Transverse colon (tissue), 4 donors: ENCODE results near the gene ZSCAN30. TPM values are rescaled to one million over a fixed set of nuclear protein-coding genes. Genes with fewer than 3 reads are reported as not detected.

Source experiments
- DNase-seq: peaks from one replicate; pipeline ENCODE4 v3.0.0-alpha.2; 2019
- H3K27ac ChIP-seq, 4 donors: fragments of 200-600 bp; sonication (generic); 2 replicates each; pipeline ENCODE4 v1.5.1; 2016 to 2018; ENCODE audit warnings: inconsistent platforms in 4 of 4
- H3K27me3 ChIP-seq: fragments of 200-600 bp; sonication (generic); 2 replicates; pipeline ENCODE4 v1.5.1; 2017; ENCODE audit warnings: inconsistent platforms
- H3K36me3 ChIP-seq, 4 donors: fragments of 200-600 bp; sonication (generic); 2 replicates each; pipeline ENCODE4 v1.5.1; 2017 to 2019; ENCODE audit warnings: inconsistent platforms in 4 of 4
- H3K4me1 ChIP-seq, 4 donors: fragments of 200-600 bp; sonication (generic); 2 replicates each; pipeline ENCODE4 v1.5.1; 2017 to 2020; ENCODE audit warnings: inconsistent platforms in 4 of 4
- H3K4me3 ChIP-seq, 4 donors: fragments of 200-600 bp; sonication (generic); 1 replicate in 1 of 4; 2 replicates in 3 of 4; pipeline versions ENCODE4 v1.5.1 to v1.6.1; 2017 to 2019; ENCODE audit warnings: inconsistent platforms in 4 of 4
- H3K9me3 ChIP-seq, 2 donors: fragments of 200-600 bp; sonication (generic); 2 replicates each; pipeline ENCODE4 v1.5.1; 2017 to 2019; ENCODE audit warnings: inconsistent platforms in 2 of 2
- CTCF ChIP-seq, 5 experiments: fragments of 200-600 bp in 3 of 5; fragments of 450-650 bp in 2 of 5; sonication (generic) in 3 of 5; IDR thresholded peaks; 1 replicate in 2 of 5; 2 replicates in 3 of 5; pipeline ENCODE4 v1.5.1; 2016 to 2017; ENCODE audit warnings: antibody characterized with exemption in 5 of 5, inconsistent platforms in 3 of 5, mild to moderate bottlenecking in 2 of 5, moderate library complexity in 1 of 5
- EP300 ChIP-seq: sonication (generic); formaldehyde crosslinking; IDR thresholded peaks from one replicate; pipeline ENCODE4 v1.6.1; 2017; ENCODE audit warnings: antibody characterized with exemption, low read depth
- POLR2A ChIP-seq: fragments of 450-650 bp; IDR thresholded peaks from one replicate; pipeline ENCODE4 v1.6.1; 2016; ENCODE audit warnings: antibody characterized with exemption, mild to moderate bottlenecking, moderate library complexity
- POLR2AphosphoS5 ChIP-seq, 3 donors: sonication (generic); formaldehyde crosslinking; IDR thresholded peaks; one replicate each; pipeline ENCODE4 v1.6.1; 2016; ENCODE audit warnings: antibody characterized with exemption in 3 of 3
- WGBS, 2 donors: methylation state at CpG; one replicate each; pipeline ENCODE4 v1.1.5; 2018; ENCODE audit warnings: low coverage in 1 of 2; 5-methylcytosine and 5-hydroxymethylcytosine counted together
- in situ Hi-C, 4 donors: fragments of 200-750 bp; cut with MboI; loops; one replicate each; pipeline versions ENCODE4 v1.15.0 to v1.15.1; 2017; ENCODE audit warnings: low sequenced_read_pairs in 3 of 4, low pct_ligation_motif_present in 1 of 4, low pct_unique_long_range_greater_than_20kb in 1 of 4
- intact Hi-C: fragments of 100-400 bp; cut with DNase I; formaldehyde crosslinking; loops from one replicate; pipeline ENCODE4 v1.15.1; 2023; ENCODE audit warnings: low total_unique reads
- total RNA-seq, 4 donors: library from RNA; depleted of rRNA; stranded (reverse); fragments of >200 nt; gene quantifications; one replicate each; pipeline ENCODE4 v1.1.0, GENCODE V29; 2016

ZSCAN30 gene
- total RNA-seq, 4 donors from 2014 or later, result 7.1 to 23.5 (median 11.0) TPM

GRCh38 chr18:35271656-35272055, 18.4 kb downstream of the ZSCAN30 start:
- TF ChIP-seq POLR2A, result no peak
- no peak for TF ChIP-seq EP300
- no peak for TF ChIP-seq POLR2AphosphoS5 (IDR thresholded peaks at IDR 0.05)
- TF ChIP-seq CTCF (IDR thresholded peaks at IDR 0.05), result no peak
- Histone ChIP-seq H3K27me3 (no peaks in the 10 kb centered on the region), H3K36me3 (no peaks in the 10 kb centered on the region), H3K9me3 (no peaks in the 10 kb centered on the region), H3K27ac (no peak overlapping the region), H3K4me3 (no peak overlapping the region), H3K4me1 (peaks cover 0 to 7% (median 0%) of the 10 kb centered on the region in 4 donors)
- in situ Hi-C loops (no loop called here), intact Hi-C loops (no loop called here)
- 93% methylated on average over 9 of the region's 35 CpGs; no CpG with 5 or more reads in 1 of the 2 donors for WGBS, 2 donors
- DNase-seq, result no peak

GRCh38 chr18:35268821-35269220, 21.2 kb downstream of the ZSCAN30 start:
- WGBS, 2 donors, result 67 to 73% methylated on average over 2 of the region's 2 CpGs
- intact Hi-C loops (no loop called here), in situ Hi-C loops (no loop called here)

GRCh38 chr18:35267809-35268208, 22.2 kb downstream of the ZSCAN30 start:
- TF ChIP-seq EP300 (no peak), CTCF (IDR thresholded peaks at IDR 0.05) (no peak), POLR2A (no peak), POLR2AphosphoS5 (IDR thresholded peaks at IDR 0.05) (no peak)
- DNase-seq, result peak; percentile 26
- no peaks in the 10 kb centered on the region for H3K27me3 ChIP-seq
- H3K27ac ChIP-seq, result peak overlapping the region; percentile 80 to 87 (median 86)
- H3K4me3 ChIP-seq, result peak overlapping the region; percentile 68 to 78 (median 71)
- intact Hi-C loops, result no loop called here
- H3K9me3 ChIP-seq, result no peaks in the 10 kb centered on the region
- WGBS, 2 donors, result 48 to 52% methylated on average over 9 to 30 of the region's 30 CpGs
- H3K4me1 ChIP-seq, result peaks cover 0 to 7% (median 0%) of the 10 kb centered on the region in 4 donors
- in situ Hi-C loops, result no loop called here
- no peaks in the 10 kb centered on the region for H3K36me3 ChIP-seq

More at GRCh38 chr18:35268821-35269220, 21.2 kb downstream of the ZSCAN30 start:
- TF ChIP-seq CTCF (IDR thresholded peaks at IDR 0.05) (no peak), POLR2A (no peak), POLR2AphosphoS5 (IDR thresholded peaks at IDR 0.05) (no peak), EP300 (no peak)
- H3K27ac ChIP-seq, result no peak overlapping the region
- no peaks in the 10 kb centered on the region for H3K9me3 ChIP-seq
- no peaks in the 10 kb centered on the region for H3K27me3 ChIP-seq
- H3K4me1 ChIP-seq, result peaks cover 0 to 7% (median 0%) of the 10 kb centered on the region in 4 donors
- H3K36me3 ChIP-seq, result no peaks in the 10 kb centered on the region
- no peak for DNase-seq
- H3K4me3 ChIP-seq, result no peak overlapping the region

- 3% methylated on average over 48 of the region's 48 CpGs; no CpG with 5 or more reads in 1 of the 2 donors for WGBS, 2 donors
- intact Hi-C loops, result no loop called here
- in situ Hi-C loops, result no loop called here
These were observed 22.8 kb downstream of the ZSCAN30 start for GRCh38 chr18:35267161-35267651.

More at GRCh38 chr18:35267161-35267651, 22.8 kb downstream of the ZSCAN30 start:
- peak overlapping the region; percentile 68 to 78 (median 71) for H3K4me3 ChIP-seq
- H3K9me3 ChIP-seq, result no peaks in the 10 kb centered on the region
- peak; percentile 80 for DNase-seq
- H3K27ac ChIP-seq, result peak overlapping the region; percentile 80 to 87 (median 86)
- H3K36me3 ChIP-seq, result no peaks in the 10 kb centered on the region
- no peaks in the 10 kb centered on the region for H3K27me3 ChIP-seq
- no peak for TF ChIP-seq EP300
- peak in 1 of 5 experiments; percentile 4 for TF ChIP-seq CTCF (IDR thresholded peaks at IDR 0.05)
- peak in 1 of 3 donors; percentile 50 for TF ChIP-seq POLR2AphosphoS5 (IDR thresholded peaks at IDR 0.05)
- TF ChIP-seq POLR2A, result peak; percentile 59
- peaks cover 0 to 7% (median 0%) of the 10 kb centered on the region in 4 donors for H3K4me1 ChIP-seq
